ENCODE results near the gene CRKL.
A peak's percentile ranks its signal among the peaks of the same experiment; 100 is the strongest.

The CRKL gene

GRCh38 chr22:20994902-20995241, 77.7 kb downstream of the CRKL start:
- no peaks in the 10 kb centered on the region for H3K4me1 ChIP-seq (ENCODE audit: control insufficient read depth in 2 of 2, insufficient read depth in 1 of 2, low read depth in 1 of 2, low read length in 2 of 2)
- no CpG with 5 or more reads among the region's 10 CpGs for WGBS, 2 donors (ENCODE audit: extremely low coverage in 2 of 2, insufficient read length in 2 of 2, insufficient replicate concordance in 1 of 2)
- DNase-seq (ENCODE audit: low spot score) = no peak

DNA sequence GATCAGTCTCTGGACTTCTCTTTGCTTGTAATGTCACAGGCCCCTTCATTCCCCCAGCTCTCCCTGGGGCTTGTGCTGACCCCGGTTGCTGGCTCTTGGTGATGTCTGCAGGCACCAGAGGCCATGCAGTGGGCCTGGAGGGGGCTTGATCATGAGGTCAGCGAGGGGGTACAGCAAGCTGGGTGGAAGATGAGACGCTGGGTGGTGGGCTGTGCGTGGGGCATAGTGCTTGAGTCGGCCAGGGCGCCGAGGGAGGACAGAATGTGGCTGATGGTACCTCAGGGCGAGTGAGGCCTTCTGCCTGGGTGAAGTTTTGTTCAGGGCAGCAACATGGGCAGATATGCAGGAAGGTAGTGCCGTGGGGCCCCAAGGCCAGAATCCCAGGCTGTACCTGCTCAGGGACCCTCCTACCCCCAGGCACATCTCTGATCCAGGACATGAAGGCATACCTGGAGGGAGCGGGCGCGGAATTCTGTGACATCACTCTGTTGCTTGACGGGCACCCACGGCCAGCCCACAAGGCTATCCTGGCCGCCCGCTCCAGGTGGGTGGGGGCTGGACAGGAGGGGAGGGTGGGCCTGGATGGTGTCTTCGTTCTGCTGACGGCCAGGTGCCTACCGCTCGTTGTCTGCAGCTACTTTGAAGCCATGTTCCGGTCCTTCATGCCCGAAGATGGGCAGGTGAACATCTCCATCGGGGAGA, 78.3 kb downstream of the CRKL start:
- H3K14ac ChIP-seq (ENCODE audit: low read length) = no peak overlapping the region
- no peak for DNase-seq (ENCODE audit: low spot score)
- no peak overlapping the region for H2BK120ac ChIP-seq (ENCODE audit: low read depth, low read length)
- H2BK12ac ChIP-seq (ENCODE audit: low read length) = no peak overlapping the region
- no peak overlapping the region for H2BK15ac ChIP-seq (ENCODE audit: low read length)
- no peak overlapping the region for H3K18ac ChIP-seq (ENCODE audit: low read length)
- H3K23ac ChIP-seq (ENCODE audit: low read depth, low read length, poor library complexity) = peak overlapping the region; percentile 96
- no peak overlapping the region for H3K4me2 ChIP-seq (ENCODE audit: insufficient read depth, low read length, poor library complexity, severe bottlenecking)
- no peak overlapping the region for H4K8ac ChIP-seq (ENCODE audit: low read depth, low read length)
- H2AFZ ChIP-seq (ENCODE audit: low read length) = no peak overlapping the region
- no CpG with 5 or more reads among the region's 23 CpGs for WGBS, 2 donors (ENCODE audit: extremely low coverage in 2 of 2, insufficient read length in 2 of 2, insufficient replicate concordance in 1 of 2)
- H3K79me1 ChIP-seq (ENCODE audit: low read depth, low read length) = peaks cover 10% of the 10 kb centered on the region
- no peaks in the 10 kb centered on the region for H3K27me3 ChIP-seq (ENCODE audit: control insufficient read depth in 3 of 3, insufficient read depth in 3 of 3, low read depth in 1 of 3, low read length in 3 of 3)
- H3K4me3 ChIP-seq (ENCODE audit: low read length in 2 of 2) = no peak overlapping the region
- no peak overlapping the region for H2AK5ac ChIP-seq (ENCODE audit: low read depth, low read length)
- no peak overlapping the region for H2BK5ac ChIP-seq (ENCODE audit: low read length)
- peaks cover 3 to 4% of the 10 kb centered on the region in 2 donors for H3K4me1 ChIP-seq (ENCODE audit: control insufficient read depth in 2 of 2, insufficient read depth in 1 of 2, low read depth in 1 of 2, low read length in 2 of 2)
- no peak overlapping the region for H3K9ac ChIP-seq (ENCODE audit: low read depth, low read length, poor library complexity)
- H3K9me3 ChIP-seq (replicated peaks in 1 of 2; ENCODE audit: control insufficient read depth in 2 of 2, insufficient read depth in 1 of 2, low read depth in 1 of 2, low read length in 2 of 2) = no peaks in the 10 kb centered on the region
- no peak overlapping the region for H3K4ac ChIP-seq (ENCODE audit: low read length)
- peaks cover 70 to 94% of the 10 kb centered on the region in 2 donors for H3K36me3 ChIP-seq (replicated peaks in 1 of 2; ENCODE audit: control insufficient read depth in 2 of 2, insufficient read depth in 2 of 2, low read length in 2 of 2)
- H4K91ac ChIP-seq (ENCODE audit: low read depth, low read length, poor library complexity) = no peak overlapping the region
- H3K27ac ChIP-seq (replicated peaks; ENCODE audit: low read length) = no peak overlapping the region

More at GRCh38 chr22:20994902-20995241, 77.7 kb downstream of the CRKL start:
- Histone ChIP-seq H2BK12ac (ENCODE audit: low read length) (no peak overlapping the region), H2BK5ac (ENCODE audit: low read length) (no peak overlapping the region), H3K4ac (ENCODE audit: low read length) (no peak overlapping the region), H2BK120ac (ENCODE audit: low read depth, low read length) (no peak overlapping the region), H3K9me3 (replicated peaks in 1 of 2; ENCODE audit: control insufficient read depth in 2 of 2, insufficient read depth in 1 of 2, low read depth in 1 of 2, low read length in 2 of 2) (no peaks in the 10 kb centered on the region), H2BK15ac (ENCODE audit: low read length) (no peak overlapping the region), H3K4me2 (ENCODE audit: insufficient read depth, low read length, poor library complexity, severe bottlenecking) (no peak overlapping the region), H3K18ac (ENCODE audit: low read length) (no peak overlapping the region), H3K27me3 (ENCODE audit: control insufficient read depth in 3 of 3, insufficient read depth in 3 of 3, low read depth in 1 of 3, low read length in 3 of 3) (no peaks in the 10 kb centered on the region), H3K4me3 (ENCODE audit: low read length in 2 of 2) (no peak overlapping the region), H2AK5ac (ENCODE audit: low read depth, low read length) (no peak overlapping the region), H4K91ac (ENCODE audit: low read depth, low read length, poor library complexity) (no peak overlapping the region), H3K23ac (ENCODE audit: low read depth, low read length, poor library complexity) (peak overlapping the region; percentile 91), H4K8ac (ENCODE audit: low read depth, low read length) (no peak overlapping the region), H3K36me3 (replicated peaks in 1 of 2; ENCODE audit: control insufficient read depth in 2 of 2, insufficient read depth in 2 of 2, low read length in 2 of 2) (peaks cover 64 to 90% of the 10 kb centered on the region in 2 donors), H3K9ac (ENCODE audit: low read depth, low read length, poor library complexity) (no peak overlapping the region), H2AFZ (ENCODE audit: low read length) (no peak overlapping the region), H3K27ac (replicated peaks; ENCODE audit: low read length) (no peak overlapping the region), H3K79me1 (ENCODE audit: low read depth, low read length) (peaks cover 5% of the 10 kb centered on the region), H3K14ac (ENCODE audit: low read length) (no peak overlapping the region)

GRCh38 chr22:20996031-20996410, 78.8 kb downstream of the CRKL start:
- H3K4ac ChIP-seq (ENCODE audit: low read length) = no peak overlapping the region
- no CpG with 5 or more reads among the region's 10 CpGs for WGBS, 2 donors (ENCODE audit: extremely low coverage in 2 of 2, insufficient read length in 2 of 2, insufficient replicate concordance in 1 of 2)

GRCh38 chr22:20996598-20997535, 79.7 kb downstream of the CRKL start:
- H3K79me1 ChIP-seq (ENCODE audit: low read depth, low read length) = peaks cover 15% of the 10 kb centered on the region
- no CpG with 5 or more reads among the region's 27 CpGs for WGBS, 2 donors (ENCODE audit: extremely low coverage in 2 of 2, insufficient read length in 2 of 2, insufficient replicate concordance in 1 of 2)
- no peak overlapping the region for H3K4ac ChIP-seq (ENCODE audit: low read length)
- H2BK120ac ChIP-seq (ENCODE audit: low read depth, low read length) = no peak overlapping the region
- no peak for DNase-seq (ENCODE audit: low spot score)
- peak overlapping the region; percentile 33 for H3K18ac ChIP-seq (ENCODE audit: low read length)
- no peak overlapping the region for H2AK5ac ChIP-seq (ENCODE audit: low read depth, low read length)
- no peak overlapping the region for H3K4me3 ChIP-seq (ENCODE audit: low read length in 2 of 2)
- H3K4me1 ChIP-seq (ENCODE audit: control insufficient read depth in 2 of 2, insufficient read depth in 1 of 2, low read depth in 1 of 2, low read length in 2 of 2) = peaks cover 9 to 11% of the 10 kb centered on the region in 2 donors
- H2BK5ac ChIP-seq (ENCODE audit: low read length) = no peak overlapping the region
- H3K36me3 ChIP-seq (replicated peaks in 1 of 2; ENCODE audit: control insufficient read depth in 2 of 2, insufficient read depth in 2 of 2, low read length in 2 of 2) = peaks cover 62 to 82% of the 10 kb centered on the region in 2 donors
- no peak overlapping the region for H3K14ac ChIP-seq (ENCODE audit: low read length)
- no peaks in the 10 kb centered on the region for H3K9me3 ChIP-seq (replicated peaks in 1 of 2; ENCODE audit: control insufficient read depth in 2 of 2, insufficient read depth in 1 of 2, low read depth in 1 of 2, low read length in 2 of 2)
- H3K9ac ChIP-seq (ENCODE audit: low read depth, low read length, poor library complexity) = no peak overlapping the region
- H3K4me2 ChIP-seq (ENCODE audit: insufficient read depth, low read length, poor library complexity, severe bottlenecking) = no peak overlapping the region
- no peak overlapping the region for H2BK12ac ChIP-seq (ENCODE audit: low read length)
- peak overlapping the region; percentile 22 for H4K91ac ChIP-seq (ENCODE audit: low read depth, low read length, poor library complexity)
- no peak overlapping the region for H4K8ac ChIP-seq (ENCODE audit: low read depth, low read length)
- no peak overlapping the region for H2AFZ ChIP-seq (ENCODE audit: low read length)
- H2BK15ac ChIP-seq (ENCODE audit: low read length) = no peak overlapping the region
- peak overlapping the region; percentile 80 for H3K23ac ChIP-seq (ENCODE audit: low read depth, low read length, poor library complexity)
- H3K27ac ChIP-seq (replicated peaks; ENCODE audit: low read length) = no peak overlapping the region
- H3K27me3 ChIP-seq (ENCODE audit: control insufficient read depth in 3 of 3, insufficient read depth in 3 of 3, low read depth in 1 of 3, low read length in 3 of 3) = no peaks in the 10 kb centered on the region

More at GRCh38 chr22:20996031-20996410, 78.8 kb downstream of the CRKL start:
- Histone ChIP-seq H3K4me3 (ENCODE audit: low read length in 2 of 2) (no peak overlapping the region), H3K27ac (replicated peaks; ENCODE audit: low read length) (no peak overlapping the region), H3K4me2 (ENCODE audit: insufficient read depth, low read length, poor library complexity, severe bottlenecking) (no peak overlapping the region), H3K18ac (ENCODE audit: low read length) (no peak overlapping the region), H3K14ac (ENCODE audit: low read length) (no peak overlapping the region), H2BK5ac (ENCODE audit: low read length) (no peak overlapping the region), H4K91ac (ENCODE audit: low read depth, low read length, poor library complexity) (no peak overlapping the region), H3K4me1 (ENCODE audit: control insufficient read depth in 2 of 2, insufficient read depth in 1 of 2, low read depth in 1 of 2, low read length in 2 of 2) (peaks cover 8% of the 10 kb centered on the region in 2 donors), H3K9ac (ENCODE audit: low read depth, low read length, poor library complexity) (no peak overlapping the region), H2AFZ (ENCODE audit: low read length) (no peak overlapping the region), H3K36me3 (replicated peaks in 1 of 2; ENCODE audit: control insufficient read depth in 2 of 2, insufficient read depth in 2 of 2, low read length in 2 of 2) (peaks cover 69 to 89% of the 10 kb centered on the region in 2 donors), H2AK5ac (ENCODE audit: low read depth, low read length) (no peak overlapping the region), H4K8ac (ENCODE audit: low read depth, low read length) (no peak overlapping the region), H2BK15ac (ENCODE audit: low read length) (no peak overlapping the region), H3K27me3 (ENCODE audit: control insufficient read depth in 3 of 3, insufficient read depth in 3 of 3, low read depth in 1 of 3, low read length in 3 of 3) (no peaks in the 10 kb centered on the region), H3K9me3 (replicated peaks in 1 of 2; ENCODE audit: control insufficient read depth in 2 of 2, insufficient read depth in 1 of 2, low read depth in 1 of 2, low read length in 2 of 2) (no peaks in the 10 kb centered on the region), H3K23ac (ENCODE audit: low read depth, low read length, poor library complexity) (peak overlapping the region; percentile 96), H2BK120ac (ENCODE audit: low read depth, low read length) (no peak overlapping the region), H3K79me1 (ENCODE audit: low read depth, low read length) (peaks cover 15% of the 10 kb centered on the region), H2BK12ac (ENCODE audit: low read length) (no peak overlapping the region)
- DNase-seq (ENCODE audit: low spot score) = no peak
